Ecto neural progenitor cell (in vitro differentiated cells): ENCODE data around the gene CCDC63.
"Not testable (repeated sequence)": the region's sequence is repeated elsewhere in the genome, so short reads cannot be mapped to it uniquely, and the experiment has no call there.

ENCODE experiments used
- DNase-seq: peaks from one replicate; pipeline ENCODE4 v3.0.0-alpha.2; 2018; ENCODE audit warnings: low spot score

CCDC63 gene

GRCh38 chr12:110844551-110845338 is 2.0 kb upstream of the CCDC63 start:
- DNase-seq = no peak

GRCh38 chr12:110845339-110845682 is 1.5 kb upstream of the CCDC63 start:
- no peak for DNase-seq

DNA sequence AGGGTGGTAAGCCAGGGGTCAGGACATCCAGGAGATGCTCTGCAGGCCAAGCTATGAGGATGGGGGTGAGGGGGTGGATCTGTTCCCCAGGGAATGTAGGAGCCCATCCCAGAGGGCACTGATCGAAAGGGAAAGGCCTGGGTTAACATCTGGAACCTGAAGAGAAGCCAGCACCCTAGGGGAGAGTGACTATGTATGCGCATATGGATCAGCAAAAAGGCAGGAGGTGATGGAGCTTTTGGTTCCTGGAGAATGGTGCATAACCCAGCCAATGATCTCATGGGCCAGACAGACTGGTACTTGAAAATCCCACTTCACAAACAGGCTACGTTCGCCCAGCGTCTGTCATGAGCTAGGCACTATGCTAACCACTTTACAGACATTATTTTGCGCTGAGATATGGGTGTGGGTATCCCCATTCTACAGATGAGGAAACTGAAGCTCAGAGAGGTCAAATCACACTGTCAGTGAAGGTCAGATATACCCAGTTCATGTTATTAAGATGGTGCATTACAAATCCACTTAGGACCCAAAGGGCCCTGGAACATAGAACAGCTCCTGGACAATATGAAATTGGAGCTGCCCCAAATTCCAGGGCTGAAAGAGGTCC is 1.6 kb downstream of the CCDC63 start:
- no peak for DNase-seq

DNA sequence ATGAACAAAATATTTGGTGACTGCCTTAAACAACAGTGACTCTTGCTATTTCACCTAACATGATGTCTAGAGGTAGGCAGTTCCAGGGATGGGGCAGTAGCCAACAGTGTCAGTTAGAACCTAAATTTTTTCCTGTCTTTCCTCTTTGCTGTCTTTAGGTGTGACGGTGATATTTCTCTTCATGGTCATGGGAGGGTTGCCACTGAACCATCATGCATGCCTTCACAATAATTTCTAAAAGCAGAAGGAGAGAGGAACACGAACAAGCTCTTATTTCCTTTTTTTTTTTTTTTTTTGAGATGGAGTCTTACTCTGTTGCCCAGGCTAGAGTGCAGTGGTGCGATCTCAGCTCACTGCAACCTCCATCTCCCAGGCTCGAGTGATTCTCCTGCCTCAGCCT is 2.4 kb downstream of the CCDC63 start:
- no peak for DNase-seq

DNA sequence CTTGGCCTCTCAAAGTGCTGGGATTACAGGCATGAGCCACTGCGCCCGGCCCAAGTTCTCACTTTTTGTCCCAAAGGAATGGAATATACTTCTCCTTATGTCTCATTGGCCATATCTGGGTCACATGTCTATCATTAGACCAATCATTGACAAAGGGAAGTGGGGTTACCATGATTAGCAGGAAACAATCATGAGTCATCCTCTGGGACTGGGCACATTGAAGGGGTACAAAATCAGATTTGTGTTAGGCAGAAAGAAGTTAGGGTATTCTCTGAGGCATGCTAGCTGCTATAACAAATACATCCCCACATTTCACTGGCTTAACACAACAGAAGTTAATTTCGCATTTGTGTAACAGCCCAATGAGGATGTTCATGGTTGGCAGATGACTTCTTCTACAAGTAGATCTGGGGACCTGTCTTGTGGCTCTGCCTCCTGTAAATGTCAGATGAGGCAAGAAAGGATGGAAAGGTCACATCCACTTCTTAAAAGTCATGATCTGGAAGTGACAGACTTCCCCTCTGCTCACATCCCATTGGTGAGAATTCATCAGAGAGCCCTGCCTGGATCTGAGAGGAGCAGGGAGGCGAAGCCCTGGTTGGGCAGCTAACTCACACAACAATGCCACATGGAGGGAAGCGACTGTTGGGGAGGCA is 3.1 kb downstream of the CCDC63 start:
- DNase-seq = no peak

DNA sequence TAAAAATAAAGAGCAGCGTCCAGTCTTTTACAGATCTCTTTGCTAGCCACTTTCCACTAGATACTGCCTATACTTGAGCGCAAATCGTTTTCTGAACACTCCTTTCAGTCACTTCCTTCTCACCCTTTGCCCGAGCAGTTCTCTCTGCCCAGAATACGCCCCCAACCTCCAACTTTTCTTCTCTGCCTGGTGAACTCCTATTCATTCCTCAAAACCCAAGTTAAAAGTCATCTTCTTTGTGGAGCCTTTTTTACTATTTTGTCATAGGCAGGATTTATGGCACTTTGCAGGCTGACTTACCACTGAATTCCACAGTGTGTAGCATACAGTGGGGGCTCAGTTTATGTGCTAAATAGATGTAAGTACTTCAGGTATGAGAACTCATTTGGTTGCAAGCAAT is 4.0 kb downstream of the CCDC63 start:
- DNase-seq = no peak

GRCh38 chr12:110853836-110854235 is 7.0 kb downstream of the CCDC63 start:
- DNase-seq = peak; percentile 61

- no peak for DNase-seq
Observed at GRCh38 chr12:110856542-110856941, 9.8 kb downstream of the CCDC63 start.

- DNase-seq = no peak
Observed at GRCh38 chr12:110857528-110857927, 10.7 kb downstream of the CCDC63 start.

DNA sequence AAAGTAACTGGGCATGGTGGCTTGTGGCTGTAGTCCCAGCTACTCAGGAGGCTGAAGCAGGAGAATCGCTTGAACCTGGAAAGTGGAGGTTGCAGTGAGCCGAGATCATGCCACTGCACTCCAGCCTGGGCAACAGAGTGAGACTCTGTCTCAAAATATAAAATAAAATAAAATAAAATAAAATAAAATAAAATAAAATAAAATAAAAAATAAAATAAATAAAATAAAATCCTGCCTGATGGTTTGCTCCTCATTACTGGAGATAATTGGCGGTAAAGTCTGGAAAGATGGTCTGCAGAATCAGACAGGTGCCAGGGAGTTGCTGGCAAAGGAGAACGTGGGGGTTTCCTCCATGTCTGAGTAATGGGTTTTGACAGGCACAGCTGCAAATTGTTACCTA is 11.2 kb downstream of the CCDC63 start:
- DNase-seq = not testable (repeated sequence)

- no peak for DNase-seq
Observed at GRCh38 chr12:110858848-110859247, 12.1 kb downstream of the CCDC63 start.

- DNase-seq = peak; percentile 82
Observed at GRCh38 chr12:110860833-110861296, 14.1 kb downstream of the CCDC63 start.

- no peak for DNase-seq
Observed at GRCh38 chr12:110861729-110862128, 14.9 kb downstream of the CCDC63 start.

DNA sequence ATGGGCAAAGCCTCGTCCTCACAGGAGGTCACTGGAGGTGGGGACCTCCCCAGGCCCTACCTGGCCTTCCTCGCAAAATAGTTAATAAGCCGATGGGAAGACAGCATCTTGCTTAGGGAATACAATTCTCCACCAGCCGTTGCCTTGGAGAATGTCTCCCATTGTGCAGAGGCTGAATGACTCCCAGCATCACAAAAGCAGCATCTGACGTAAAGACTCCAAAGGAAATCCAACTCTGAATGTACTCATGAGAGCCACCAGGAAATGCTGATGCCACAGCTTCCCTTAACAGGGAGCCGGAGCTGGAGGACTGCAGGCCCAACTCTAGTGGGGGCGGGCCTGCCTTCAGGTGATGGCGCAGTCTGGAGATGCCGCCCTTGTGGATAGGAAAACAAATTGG is 15.5 kb downstream of the CCDC63 start:
- DNase-seq = no peak

DNA sequence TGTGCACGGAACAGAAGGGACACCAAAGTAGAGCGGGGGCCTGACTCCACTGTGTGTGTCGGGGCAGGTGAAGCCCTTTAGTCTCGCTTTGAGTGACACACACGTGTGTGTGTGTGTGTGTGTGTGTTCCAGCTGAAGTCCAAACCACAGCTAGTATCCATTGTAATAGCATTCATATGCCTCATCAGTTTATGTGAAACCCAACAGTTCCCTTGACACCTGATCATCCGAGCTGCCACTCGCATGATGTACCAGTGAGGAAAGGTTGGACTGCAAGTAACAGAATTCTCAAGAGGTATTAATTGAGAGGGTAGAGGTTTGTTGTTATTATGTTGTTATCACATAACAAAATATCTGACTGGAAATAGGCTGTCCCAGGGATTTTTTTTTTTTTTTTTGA is 16.4 kb downstream of the CCDC63 start:
- DNase-seq = no peak

DNA sequence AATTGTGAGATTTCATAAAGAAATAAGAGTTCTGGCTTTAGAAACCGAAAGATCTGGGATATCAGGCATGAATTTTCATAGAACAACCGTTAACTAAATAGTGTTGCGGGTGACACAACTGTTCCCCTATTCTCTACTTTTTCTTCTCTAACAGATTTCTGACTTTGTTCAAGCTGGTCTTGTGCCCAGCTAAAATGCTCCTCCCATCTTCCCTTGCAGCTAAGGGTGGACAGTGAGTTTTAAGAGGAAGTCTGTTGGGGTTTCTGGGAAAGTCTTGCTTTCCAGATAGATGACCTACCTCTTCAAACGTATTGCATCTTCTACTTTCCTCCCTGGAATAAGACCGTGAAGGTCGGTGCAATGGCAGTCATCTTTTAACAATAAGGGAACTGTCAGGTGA is 18.7 kb downstream of the CCDC63 start:
- DNase-seq = no peak

DNA sequence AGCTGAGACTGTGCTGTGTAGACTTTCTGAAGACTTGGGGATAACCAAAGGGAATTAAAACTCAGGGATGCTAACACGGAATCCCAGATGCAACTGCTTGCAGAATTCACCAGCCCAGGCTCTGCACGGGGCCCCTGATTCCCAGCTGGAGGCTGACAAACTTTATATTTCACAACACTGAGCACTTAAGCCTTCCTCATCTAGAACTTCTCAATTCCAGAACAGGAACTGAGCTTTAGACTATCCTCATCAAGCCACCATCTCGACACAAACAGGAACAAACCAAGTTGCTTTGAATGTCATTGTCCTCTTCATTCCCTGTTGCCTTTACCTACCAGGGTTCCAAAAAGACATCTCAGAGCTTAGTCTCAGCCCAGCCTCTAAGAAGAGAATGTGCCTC is 22.2 kb downstream of the CCDC63 start:
- DNase-seq = no peak

GRCh38 chr12:110869803-110870202 is 23.0 kb downstream of the CCDC63 start:
- DNase-seq = no peak

DNA sequence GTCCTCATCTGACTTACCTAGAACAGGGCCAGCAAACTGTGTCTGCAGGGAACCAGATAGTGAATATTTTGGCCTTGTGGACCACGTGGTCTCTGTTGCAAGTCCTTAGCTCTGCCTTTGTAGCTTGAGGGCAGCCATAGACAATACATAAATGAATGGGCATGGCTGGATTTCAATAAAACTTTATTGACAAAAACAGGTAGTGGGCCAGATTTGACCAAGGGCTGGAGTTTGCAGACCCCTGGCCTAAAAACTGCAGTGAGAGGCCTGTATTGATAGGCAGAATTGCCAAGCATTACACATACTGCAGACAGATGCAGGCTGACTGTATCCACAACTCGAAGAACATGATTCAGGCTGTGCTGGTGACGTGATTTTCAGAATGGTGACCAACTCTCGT is 25.3 kb downstream of the CCDC63 start:
- no peak for DNase-seq

- no peak for DNase-seq
Observed at GRCh38 chr12:110874351-110874750, 27.6 kb downstream of the CCDC63 start.

GRCh38 chr12:110874781-110875180 is 28.0 kb downstream of the CCDC63 start:
- DNase-seq = no peak

DNA sequence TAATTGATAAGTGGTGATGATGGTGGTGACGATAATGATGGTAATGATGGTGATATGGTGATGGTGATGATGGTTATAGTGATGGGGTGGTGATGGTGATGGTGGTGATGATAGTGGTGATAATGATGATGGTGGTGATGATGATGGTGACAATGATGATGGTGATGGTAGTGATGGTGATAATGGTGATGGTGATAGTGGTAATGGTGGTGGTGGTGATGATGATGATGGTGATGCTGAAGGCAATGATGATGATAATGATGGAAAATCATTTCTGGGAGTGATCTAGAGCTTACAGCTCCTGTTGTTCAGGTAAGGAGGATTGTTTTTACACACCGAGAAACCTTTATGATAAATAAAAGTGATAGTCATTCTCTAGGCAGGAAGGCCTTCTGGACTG is 33.9 kb downstream of the CCDC63 start:
- DNase-seq = no peak

- no peak for DNase-seq
Observed at GRCh38 chr12:110883251-110883650, 36.5 kb downstream of the CCDC63 start.
